Prostate gland (tissue), 2 donors: ENCODE measurements around the gene CDHR5. TPM values are rescaled to one million over a fixed set of nuclear protein-coding genes. Genes with fewer than 3 reads are reported as not detected.

Experiments used
- DNase-seq: peaks from one replicate; pipeline ENCODE4 v3.0.0-alpha.2; 2019; ENCODE audit warnings: low spot score
- H3K27ac ChIP-seq, 2 donors: fragments of 200-600 bp; sonication (generic); 2 replicates each; pipeline ENCODE4 v1.5.1; 2017 to 2019
- H3K27me3 ChIP-seq: fragments of 200-600 bp; sonication (generic); replicated peaks from 2 replicates; pipeline ENCODE4 v1.5.1; 2019; ENCODE audit not compliant: insufficient read depth
- H3K36me3 ChIP-seq, 2 donors: fragments of 200-600 bp; sonication (generic); 1 replicate in 1 of 2; 2 replicates in 1 of 2; pipeline versions ENCODE4 v1.5.1 to v1.8.1; 2017 to 2019
- H3K4me1 ChIP-seq: fragments of 200-600 bp; sonication (generic); replicated peaks from 2 replicates; pipeline ENCODE4 v1.5.1; 2019
- H3K4me3 ChIP-seq, 2 donors: fragments of 200-600 bp; sonication (generic); 2 replicates each; pipeline ENCODE4 v1.5.1; 2017 to 2019
- H3K9me3 ChIP-seq: fragments of 200-600 bp; sonication (generic); 2 replicates; pipeline ENCODE4 v1.5.1; 2017
- POLR2A ChIP-seq: fragments of 450-650 bp; IDR thresholded peaks from one replicate; pipeline ENCODE4 v1.6.1; 2016; ENCODE audit warnings: antibody characterized with exemption, mild to moderate bottlenecking
- POLR2AphosphoS5 ChIP-seq: sonication (generic); formaldehyde crosslinking; IDR thresholded peaks from one replicate; pipeline ENCODE4 v1.6.1; 2017; ENCODE audit warnings: antibody characterized with exemption
- WGBS: methylation state at CpG from one replicate; pipeline ENCODE4 v1.1.5; 2018; 5-methylcytosine and 5-hydroxymethylcytosine counted together
- intact Hi-C: fragments of 100-400 bp; cut with DNase I; formaldehyde crosslinking; loops from one replicate; pipeline ENCODE4 v1.14.2; 2022
- total RNA-seq, 2 donors: library from RNA; depleted of rRNA; stranded (reverse); fragments of >200 nt; gene quantifications; one replicate each; pipeline ENCODE4 v1.1.0, GENCODE V29; 2016
- TF ChIP-seq, protein P1 (sequence below), 4 experiments: fragments of 200-600 bp in 2 of 4; fragments of 450-650 bp in 2 of 4; sonication (generic) in 2 of 4; IDR thresholded peaks; 1 replicate in 3 of 4; 2 replicates in 1 of 4; pipeline ENCODE4 v1.5.1; 2016 to 2019; ENCODE audit warnings: antibody characterized with exemption in 4 of 4, mild to moderate bottlenecking in 2 of 4, moderate library complexity in 2 of 4

Gene CDHR5
- total RNA-seq, 2 donors from 2014 or later, result 0.34 TPM; not detected in 1

DNA sequence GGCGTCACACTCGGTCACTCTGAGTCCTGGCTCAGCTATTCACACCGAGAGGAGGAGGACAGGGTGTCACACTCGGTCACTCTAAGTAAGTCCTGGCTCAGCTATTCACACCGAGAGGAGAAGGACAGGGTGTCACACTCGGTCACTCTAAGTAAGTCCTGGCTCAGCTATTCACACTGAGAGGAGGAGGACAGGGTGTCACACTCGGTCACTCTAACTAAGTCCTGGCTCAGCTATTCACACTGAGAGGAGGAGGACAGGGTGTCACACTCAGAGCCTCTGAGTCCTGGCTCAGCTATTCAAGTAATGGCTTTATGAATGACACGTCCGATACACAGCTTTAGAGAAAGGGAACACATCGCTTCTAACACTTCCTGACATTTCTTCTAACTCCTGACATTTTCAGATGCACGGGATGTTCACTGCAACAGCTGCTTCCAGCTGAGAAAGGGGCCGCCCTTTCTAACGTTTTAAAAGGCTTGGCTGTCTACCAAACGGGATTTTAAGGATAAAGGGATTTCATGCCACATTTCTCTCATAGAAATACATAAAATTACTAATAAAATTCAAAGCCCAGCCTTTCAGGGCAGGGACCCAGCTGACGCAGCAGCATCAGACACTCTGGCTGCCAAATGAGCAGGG, 40.4 kb upstream of the CDHR5 start:
- H3K9me3 ChIP-seq, result no peaks in the 10 kb centered on the region
- TF ChIP-seq POLR2AphosphoS5, result no peak
- TF ChIP-seq, protein P1, sequence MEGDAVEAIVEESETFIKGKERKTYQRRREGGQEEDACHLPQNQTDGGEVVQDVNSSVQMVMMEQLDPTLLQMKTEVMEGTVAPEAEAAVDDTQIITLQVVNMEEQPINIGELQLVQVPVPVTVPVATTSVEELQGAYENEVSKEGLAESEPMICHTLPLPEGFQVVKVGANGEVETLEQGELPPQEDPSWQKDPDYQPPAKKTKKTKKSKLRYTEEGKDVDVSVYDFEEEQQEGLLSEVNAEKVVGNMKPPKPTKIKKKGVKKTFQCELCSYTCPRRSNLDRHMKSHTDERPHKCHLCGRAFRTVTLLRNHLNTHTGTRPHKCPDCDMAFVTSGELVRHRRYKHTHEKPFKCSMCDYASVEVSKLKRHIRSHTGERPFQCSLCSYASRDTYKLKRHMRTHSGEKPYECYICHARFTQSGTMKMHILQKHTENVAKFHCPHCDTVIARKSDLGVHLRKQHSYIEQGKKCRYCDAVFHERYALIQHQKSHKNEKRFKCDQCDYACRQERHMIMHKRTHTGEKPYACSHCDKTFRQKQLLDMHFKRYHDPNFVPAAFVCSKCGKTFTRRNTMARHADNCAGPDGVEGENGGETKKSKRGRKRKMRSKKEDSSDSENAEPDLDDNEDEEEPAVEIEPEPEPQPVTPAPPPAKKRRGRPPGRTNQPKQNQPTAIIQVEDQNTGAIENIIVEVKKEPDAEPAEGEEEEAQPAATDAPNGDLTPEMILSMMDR (IDR thresholded peaks at IDR 0.05), result no peak
- no peak for TF ChIP-seq POLR2A
- no peaks in the 10 kb centered on the region for H3K27me3 ChIP-seq
- DNase-seq, result no peak
- no peaks in the 10 kb centered on the region for H3K36me3 ChIP-seq
- peak overlapping the region; percentile 73 to 79 for H3K27ac ChIP-seq
- H3K4me1 ChIP-seq, result no peaks in the 10 kb centered on the region
- 28% methylated on average over 13 of the region's 15 CpGs for WGBS
- intact Hi-C loops, result loop anchor here (10.0 kb wide), 1 partner anchor 120 kb away; no protein-coding TSS in a partner anchor
- H3K4me3 ChIP-seq, result no peak overlapping the region

DNA sequence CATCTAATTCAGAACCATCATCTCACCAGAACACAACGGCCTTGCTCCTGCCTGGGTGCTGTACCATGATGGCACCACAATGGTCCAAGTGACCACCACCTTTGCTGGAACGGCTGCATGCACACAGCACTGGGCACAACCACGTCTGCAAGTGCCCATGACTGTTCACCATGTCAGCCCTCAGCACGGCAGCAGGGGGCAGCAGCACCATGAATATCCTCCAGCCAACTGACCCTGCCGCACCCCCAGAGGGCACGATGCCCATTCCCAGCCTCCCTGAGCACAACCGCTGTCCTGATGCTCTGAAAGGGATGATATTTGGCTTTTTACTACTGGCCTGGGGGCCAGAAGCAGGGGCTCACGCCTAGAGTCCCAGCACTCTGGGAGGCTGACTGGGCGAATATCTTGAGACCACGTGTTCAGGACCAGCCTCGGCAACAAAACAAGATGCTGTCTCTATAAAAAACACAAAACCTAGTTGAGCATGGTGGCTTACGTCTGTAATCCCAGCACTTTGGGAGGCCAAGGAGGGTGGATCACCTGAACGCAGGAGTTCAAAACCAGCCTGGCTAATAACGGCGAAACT, 38.0 kb upstream of the CDHR5 start:
- H3K4me3 ChIP-seq, result no peak overlapping the region
- no peaks in the 10 kb centered on the region for H3K9me3 ChIP-seq
- intact Hi-C loops, result loop anchor here (2.0 to 10.0 kb wide), 2 partner anchors 62 to 122 kb away; no protein-coding TSS in a partner anchor
- no peaks in the 10 kb centered on the region for H3K27me3 ChIP-seq
- 55% methylated on average over 15 of the region's 15 CpGs for WGBS
- no peaks in the 10 kb centered on the region for H3K4me1 ChIP-seq
- no peak for TF ChIP-seq POLR2AphosphoS5
- TF ChIP-seq, protein P1 (IDR thresholded peaks at IDR 0.05), result peak; percentile 33 to 82 (median 74)
- H3K27ac ChIP-seq, result no peak overlapping the region
- no peak for DNase-seq
- no peaks in the 10 kb centered on the region for H3K36me3 ChIP-seq

DNA sequence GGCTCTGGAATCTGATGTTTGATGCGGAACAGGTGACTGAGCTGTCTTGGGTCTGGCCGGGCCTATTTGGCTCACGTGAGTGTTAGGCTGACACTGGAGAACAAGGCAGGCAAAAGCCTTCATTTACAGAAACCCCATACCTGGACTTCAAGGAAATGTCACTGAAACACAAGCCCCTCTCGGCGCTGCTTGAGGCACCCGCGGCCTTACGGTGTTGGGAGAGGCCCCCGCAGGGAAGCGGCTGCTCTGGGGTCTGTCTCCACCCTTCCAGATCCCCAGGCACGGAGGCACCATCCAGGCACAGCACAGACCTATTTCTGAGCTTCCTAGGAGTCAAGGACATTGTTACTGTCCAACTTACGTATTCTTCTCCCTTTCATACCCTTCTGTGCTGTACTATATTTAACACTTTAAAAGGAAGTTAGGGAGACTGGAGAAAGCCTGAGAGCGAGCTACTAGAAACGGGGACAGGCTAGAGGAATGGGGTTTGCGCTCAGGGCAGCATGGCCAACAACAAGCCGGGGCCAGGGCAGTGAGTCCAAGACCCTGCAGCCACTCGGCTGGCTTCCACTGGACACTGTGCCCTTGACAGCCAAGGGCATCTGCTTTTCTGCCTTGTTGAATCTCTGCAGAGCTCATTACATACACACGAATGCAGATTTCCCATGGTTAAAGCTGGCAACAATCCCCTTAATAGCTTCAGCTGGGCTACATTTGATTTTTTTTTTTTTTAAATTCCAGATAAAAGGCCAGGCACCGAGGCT, 36.1 kb upstream of the CDHR5 start:
- no peak for DNase-seq
- Histone ChIP-seq H3K4me1 (no peaks in the 10 kb centered on the region), H3K27ac (no peak overlapping the region), H3K9me3 (no peaks in the 10 kb centered on the region), H3K36me3 (no peaks in the 10 kb centered on the region), H3K27me3 (no peaks in the 10 kb centered on the region), H3K4me3 (no peak overlapping the region)
- 91% methylated on average over 19 of the region's 19 CpGs for WGBS
- TF ChIP-seq POLR2A, result no peak
- intact Hi-C loops, result loop anchor here (10.0 kb wide), 1 partner anchor 124 kb away; no protein-coding TSS in a partner anchor

DNA sequence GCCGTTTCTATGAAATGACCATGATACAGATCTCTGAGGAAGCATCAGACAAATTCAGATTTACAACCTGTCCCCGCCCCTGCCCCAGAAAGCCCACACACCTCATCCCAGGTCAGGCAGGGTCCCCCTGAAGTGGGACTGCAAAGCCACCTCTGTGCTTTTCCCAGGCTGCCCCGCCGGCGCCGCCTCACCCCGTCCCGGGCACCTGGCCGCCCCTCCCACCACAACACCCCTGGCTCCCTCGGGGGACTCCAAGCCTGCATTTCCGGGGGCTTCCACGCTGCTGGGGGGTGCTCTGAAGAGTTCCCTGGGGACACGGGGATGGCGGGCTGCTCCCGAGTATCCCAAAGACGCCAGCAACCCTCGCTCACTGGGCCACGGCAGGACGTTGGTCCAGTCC, 35.5 kb upstream of the CDHR5 start:
- no peak for DNase-seq
- no peaks in the 10 kb centered on the region for H3K9me3 ChIP-seq
- intact Hi-C loops, result loop anchor here (10.0 kb wide), 1 partner anchor 125 kb away; no protein-coding TSS in a partner anchor
- H3K36me3 ChIP-seq, result no peaks in the 10 kb centered on the region
- H3K27ac ChIP-seq, result no peak overlapping the region
- no peaks in the 10 kb centered on the region for H3K4me1 ChIP-seq
- no peaks in the 10 kb centered on the region for H3K27me3 ChIP-seq
- WGBS, result 77% methylated on average over 19 of the region's 19 CpGs
- TF ChIP-seq POLR2A (no peak), POLR2AphosphoS5 (no peak)
- TF ChIP-seq, protein P1 (IDR thresholded peaks at IDR 0.05), result no peak
- H3K4me3 ChIP-seq, result no peak overlapping the region

DNA sequence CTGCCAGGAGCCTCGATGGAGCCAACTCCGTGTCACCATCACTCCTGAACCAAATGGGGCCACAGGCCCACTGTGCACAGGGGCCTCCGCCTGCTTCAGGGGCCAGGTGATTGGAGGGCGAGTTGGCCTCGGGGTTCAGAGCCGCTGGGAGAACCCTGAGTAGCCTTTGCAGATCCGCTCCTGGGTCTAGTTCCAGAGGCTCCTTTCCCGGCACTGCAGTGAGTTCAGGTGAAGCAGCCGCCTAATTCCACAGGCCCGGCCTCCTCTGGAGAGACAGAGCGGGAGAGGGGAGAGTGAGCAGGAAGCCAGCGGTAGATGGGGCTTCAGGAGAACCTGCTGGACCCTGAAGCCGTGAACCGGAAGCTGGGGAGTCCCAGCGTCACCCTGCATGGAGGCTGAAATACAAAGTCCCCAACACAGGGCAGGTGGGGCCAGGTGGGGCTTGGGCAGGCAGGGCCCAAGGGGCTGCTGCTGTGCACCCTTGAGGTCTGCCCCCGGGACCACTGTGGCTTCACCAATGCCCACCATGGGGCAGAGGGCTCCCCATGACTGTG, 34.9 kb upstream of the CDHR5 start:
- Histone ChIP-seq H3K36me3 (no peaks in the 10 kb centered on the region), H3K4me3 (no peak overlapping the region), H3K4me1 (no peaks in the 10 kb centered on the region), H3K27me3 (no peaks in the 10 kb centered on the region), H3K27ac (no peak overlapping the region), H3K9me3 (no peaks in the 10 kb centered on the region)
- WGBS, result 86% methylated on average over 16 of the region's 16 CpGs
- TF ChIP-seq, protein P1 (IDR thresholded peaks at IDR 0.05), result no peak
- no peak for TF ChIP-seq POLR2A
- TF ChIP-seq POLR2AphosphoS5, result no peak
- intact Hi-C loops, result loop anchor here (10.0 kb wide), 1 partner anchor 125 kb away; no protein-coding TSS in a partner anchor
- DNase-seq, result no peak
